T-helper 2 cell treated with Interferon-gamma antibody and Interleukin-4, amounts not matched to agents 100 ng/mL and 5 ng/mL, for 36 hours (primary cell): ENCODE data around the gene AKR1B1. TPM values are rescaled to one million over a fixed set of nuclear protein-coding genes. Genes with fewer than 3 reads are reported as not detected.

Experiments
- intact Hi-C: fragments of 100-400 bp; cut with micrococcal nuclease; formaldehyde crosslinking; loops from one replicate; pipeline ENCODE4 v1.15.1; 2023
- total RNA-seq: library from RNA; stranded (reverse); gene quantifications from 2 replicates; pipeline ENCODE4 v1.2.3, GENCODE V29; 2022

The AKR1B1 gene
- total RNA-seq, 1 donor from 2014 or later: 95.6 TPM

DNA sequence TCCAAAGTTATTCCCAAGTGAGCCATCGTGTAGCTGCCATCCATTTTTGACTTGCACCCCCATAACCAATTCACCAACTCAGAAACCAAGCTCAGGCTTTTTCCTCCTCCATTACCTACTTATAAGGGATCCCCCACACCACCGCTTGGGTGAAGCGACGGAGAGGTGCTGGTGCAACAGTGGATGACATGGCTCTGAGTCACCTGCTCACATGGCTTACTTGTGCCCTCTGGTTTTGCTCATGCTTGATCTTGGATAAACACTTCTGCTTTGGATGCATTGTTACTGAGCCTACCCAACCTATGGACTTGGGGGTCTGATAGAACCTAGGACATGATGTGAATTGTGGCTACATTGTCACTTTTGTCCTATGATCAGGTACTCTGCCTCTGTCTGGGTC lies 12.0 kb upstream of the AKR1B1 start:
- intact Hi-C loops: no loop called here

DNA sequence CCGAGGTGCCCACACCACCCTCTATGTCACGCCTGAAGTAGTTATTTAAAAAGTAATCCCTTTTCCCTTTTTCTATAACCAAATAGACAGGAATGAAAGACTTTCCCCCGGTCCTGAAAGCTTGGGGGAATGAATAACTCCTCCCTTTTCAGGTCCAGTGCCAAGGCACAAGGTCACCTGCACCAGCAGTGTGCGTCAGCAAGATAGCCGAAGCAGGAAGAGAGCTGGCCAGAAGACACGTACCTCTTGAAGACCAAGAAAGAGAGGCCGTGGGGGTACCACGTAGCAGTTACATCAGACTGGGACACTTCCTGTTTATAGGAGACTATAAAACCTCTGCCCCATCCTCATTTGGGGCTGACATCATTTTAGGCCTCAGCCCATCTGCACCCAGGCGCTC lies 10.7 kb upstream of the AKR1B1 start:
- intact Hi-C loops: no loop called here

DNA sequence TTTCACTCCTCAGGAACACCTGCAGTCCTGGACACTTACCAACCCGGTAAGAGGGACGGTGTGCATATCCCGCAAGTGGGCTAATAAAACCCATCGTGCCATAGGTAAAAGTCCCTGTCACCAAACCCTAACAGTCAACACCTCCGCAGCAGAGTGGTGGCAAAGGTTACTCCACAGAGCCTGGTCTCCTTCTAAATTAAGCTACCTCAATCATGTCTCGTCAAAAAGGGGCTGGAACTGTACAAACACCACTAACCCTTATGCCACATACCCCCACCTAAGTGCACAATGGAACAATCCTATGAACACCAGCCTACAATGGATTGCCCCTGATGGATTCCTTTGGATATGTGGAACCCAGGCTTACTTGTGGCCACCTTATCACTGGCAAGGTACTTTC lies 9.6 kb upstream of the AKR1B1 start:
- intact Hi-C loops: no loop called here

DNA sequence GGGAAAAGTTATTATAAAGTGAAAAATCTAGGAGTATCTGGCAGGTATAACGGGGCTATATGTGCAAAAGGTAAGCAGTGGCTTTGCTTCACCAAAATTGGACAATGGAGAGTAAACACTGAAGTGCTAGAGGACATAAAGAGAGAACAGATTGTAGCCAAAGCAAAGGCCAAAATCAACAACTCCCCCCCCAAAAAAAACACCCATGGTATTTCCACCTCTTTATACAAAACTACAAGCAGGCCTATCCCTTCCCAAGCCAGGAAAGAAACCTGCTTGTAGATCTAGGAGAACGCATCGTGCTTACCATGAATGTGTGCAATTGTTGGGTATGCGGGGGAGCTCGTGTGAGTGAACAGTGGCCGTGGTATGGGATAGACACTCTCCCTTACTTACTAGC lies 9.2 kb upstream of the AKR1B1 start:
- intact Hi-C loops: no loop called here

DNA sequence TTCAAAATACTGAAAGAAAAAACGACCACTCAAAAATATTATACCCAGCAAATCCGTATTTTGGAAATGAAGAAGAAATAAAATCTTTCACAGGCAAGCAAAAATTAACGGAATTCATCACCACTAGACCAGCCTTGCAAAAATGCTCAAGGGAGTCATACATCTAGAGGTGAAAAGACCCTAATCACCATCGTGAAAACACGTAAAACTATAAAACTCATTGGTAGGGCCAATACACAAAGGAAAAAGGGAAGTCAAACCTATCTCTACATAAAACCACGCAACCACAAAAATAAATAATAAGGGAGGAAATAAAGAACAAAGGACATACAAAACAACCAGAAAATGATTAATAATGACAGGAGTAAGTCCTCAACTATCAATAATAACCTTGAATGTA lies 6.6 kb upstream of the AKR1B1 start:
- intact Hi-C loops: no loop called here

DNA sequence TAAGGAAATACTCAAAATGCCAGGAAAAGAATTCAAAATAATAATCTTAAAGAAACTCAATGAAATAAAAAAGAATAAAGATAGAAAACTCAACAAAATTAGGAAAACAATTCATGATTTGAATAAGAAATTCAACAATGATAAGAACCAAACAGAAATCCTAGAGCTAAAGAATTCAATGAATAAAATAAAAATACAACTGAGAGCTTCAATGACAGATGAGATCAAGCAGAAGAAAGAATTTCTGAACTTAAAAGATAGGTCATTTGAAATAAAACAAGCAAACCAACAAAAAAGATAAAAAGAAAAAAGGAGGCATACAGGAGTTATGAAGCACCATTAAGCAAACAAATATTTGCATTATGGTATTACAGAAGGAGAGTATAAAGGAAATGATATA lies 5.6 kb upstream of the AKR1B1 start:
- intact Hi-C loops: no loop called here

DNA sequence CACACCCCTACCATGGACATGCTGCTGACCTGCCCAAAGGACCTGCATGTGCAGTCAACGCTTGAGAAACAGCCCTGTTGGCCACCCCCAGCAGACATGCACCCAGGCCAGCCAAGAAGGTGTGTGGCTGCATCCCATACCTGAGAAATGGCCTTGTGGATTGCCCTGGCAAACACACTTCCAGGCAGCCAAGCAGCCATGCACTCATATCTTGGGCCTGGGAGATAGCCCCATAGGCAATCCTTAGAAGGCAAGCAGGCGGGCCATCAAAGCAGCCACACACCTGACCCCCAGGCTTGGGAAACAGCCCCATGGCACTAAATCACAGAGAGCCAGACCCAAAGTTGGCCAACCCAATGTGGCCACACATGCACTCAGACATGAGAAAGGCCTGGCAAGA lies 4.9 kb upstream of the AKR1B1 start:
- intact Hi-C loops: no loop called here

DNA sequence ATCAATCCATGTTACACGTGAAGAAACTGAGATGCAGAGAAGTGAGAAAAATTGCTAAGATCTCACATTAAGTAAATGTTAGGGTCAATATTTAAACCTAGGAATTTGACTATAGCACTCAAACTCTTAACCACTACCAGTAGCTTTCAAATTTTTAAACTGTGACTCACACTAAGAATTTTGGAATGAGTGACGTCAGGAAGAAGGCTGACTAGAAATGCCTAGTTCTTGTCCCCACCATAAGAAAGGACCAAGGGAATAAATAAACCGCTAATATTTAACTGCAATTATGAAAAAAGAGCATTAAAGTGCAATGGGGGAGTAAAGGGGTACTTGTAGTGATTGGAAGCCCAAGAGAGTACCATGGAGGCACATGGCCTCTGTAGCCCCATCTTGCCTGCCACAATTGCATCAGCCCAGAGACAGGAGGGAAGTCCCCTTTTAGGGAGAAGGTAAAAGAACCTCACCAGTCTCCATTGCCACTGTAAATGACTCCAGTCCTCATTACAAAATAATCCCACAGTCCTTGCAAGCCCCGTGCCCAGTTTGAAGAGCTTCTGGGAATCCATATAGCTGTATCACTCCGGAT lies 3.5 kb upstream of the AKR1B1 start:
- intact Hi-C loops: no loop called here

DNA sequence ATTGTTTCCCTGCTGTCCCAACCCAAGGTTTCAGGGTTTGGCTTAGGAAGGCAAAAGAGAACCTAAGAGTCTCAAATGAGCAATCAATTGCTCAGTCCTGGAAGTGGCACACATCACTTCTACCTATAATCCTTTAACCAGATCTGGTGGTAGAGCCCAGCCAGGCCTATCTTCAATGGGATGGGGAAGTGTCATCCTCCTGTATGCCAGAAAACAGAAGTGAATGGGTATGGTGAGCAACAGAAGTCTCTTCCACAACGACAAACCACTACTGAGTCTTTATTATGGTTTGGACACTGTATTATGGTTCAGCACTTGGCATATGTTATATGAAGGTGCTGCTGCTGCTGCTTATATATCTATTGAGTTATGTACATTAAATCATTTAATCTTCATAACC lies 3.0 kb upstream of the AKR1B1 start:
- intact Hi-C loops: no loop called here

DNA sequence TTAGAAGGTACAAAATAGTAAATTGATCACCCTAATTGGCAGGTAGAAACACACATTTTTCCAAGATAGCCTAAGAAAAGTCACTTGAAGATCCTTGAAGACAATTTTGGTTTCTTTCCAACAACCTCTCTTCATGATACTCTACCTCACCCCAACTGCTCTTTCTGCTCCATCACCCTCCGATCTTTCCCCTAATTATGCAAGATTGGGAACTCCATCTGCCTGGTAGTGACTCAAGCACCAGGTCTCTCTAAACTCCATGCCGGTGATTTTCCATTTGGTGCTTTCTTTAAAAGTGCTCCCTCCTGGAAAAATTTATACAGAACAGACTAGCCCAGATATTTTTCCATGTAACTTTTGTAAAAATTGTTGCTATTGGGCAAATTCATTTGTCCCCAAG lies 1.1 kb upstream of the AKR1B1 start:
- intact Hi-C loops: loop anchor here (1.0 to 10.0 kb wide), 7 partner anchors 28 to 1205 kb away; partner anchors contain the start of genes BPGM, CNOT4, EXOC4 and WDR91

DNA sequence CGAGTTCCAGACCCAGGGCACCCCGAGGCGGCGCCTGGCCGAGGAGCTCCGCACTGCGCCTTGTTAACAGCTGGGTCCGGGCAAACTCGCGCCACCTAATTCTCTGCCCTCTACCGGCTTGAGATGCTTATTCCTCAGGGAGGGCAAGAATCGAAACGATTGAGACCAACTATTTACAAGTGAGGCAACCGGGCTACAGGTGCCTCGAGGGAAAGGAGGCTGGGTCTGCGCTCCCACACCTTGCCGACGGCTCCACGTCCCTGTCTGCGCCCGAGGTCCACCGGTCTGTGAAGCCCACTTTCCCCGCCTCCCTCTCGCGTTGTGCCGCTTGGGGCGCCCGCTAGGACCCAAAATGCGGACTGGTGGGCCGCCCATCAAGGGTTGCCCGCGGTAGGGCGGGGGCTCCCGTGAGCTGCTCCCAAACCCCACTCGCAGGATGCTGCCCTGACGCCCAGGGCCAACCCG lies 527 bp downstream of the AKR1B1 start:
- intact Hi-C loops: loop anchor here (2.0 to 10.0 kb wide), 2 partner anchors 188 to 1204 kb away; partner anchors contain the start of genes BPGM and EXOC4

DNA sequence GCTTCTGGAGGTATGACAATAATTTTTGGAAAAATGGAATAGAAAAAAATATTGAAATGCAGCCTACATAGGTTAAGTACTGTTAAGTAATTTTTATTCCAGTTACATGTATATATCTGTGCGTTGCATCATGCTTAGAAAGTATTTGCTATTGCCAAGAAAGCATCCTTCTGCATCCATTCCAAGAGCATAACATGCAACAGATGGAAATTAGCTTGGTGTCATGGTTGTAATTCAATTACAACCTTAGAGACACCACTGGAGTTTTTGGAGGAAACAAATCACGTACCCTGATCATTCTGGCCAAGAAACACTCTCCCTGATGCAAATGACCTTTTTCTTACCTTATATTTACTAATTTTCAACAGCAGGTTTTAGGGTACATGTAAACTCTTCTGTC lies 1.7 kb downstream of the AKR1B1 start:
- intact Hi-C loops: loop anchor here (10.0 kb wide), 1 partner anchor 1202 kb away; the partner anchor contains the start of gene EXOC4

DNA sequence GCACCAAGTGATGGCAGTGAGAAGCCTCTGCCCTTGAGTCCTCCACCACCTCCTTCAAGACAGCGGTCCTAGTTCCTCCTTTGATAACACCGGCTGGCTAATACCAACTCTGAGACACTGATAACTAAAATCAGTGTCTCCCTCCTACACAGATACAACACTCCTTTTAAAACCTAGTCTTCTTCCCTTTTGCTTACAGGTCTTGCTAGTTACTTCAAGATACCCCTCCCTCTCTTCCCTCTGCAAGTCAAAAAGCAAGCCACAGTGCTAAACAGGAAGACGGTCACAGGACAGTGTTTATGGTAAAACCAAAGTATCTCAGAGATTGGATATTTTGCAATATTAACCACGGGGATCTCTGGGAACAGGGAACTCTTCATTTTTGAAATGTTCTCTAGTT lies 4.6 kb downstream of the AKR1B1 start:
- intact Hi-C loops: loop anchor here (10.0 kb wide), 1 partner anchor 1199 kb away; the partner anchor contains the start of gene EXOC4

DNA sequence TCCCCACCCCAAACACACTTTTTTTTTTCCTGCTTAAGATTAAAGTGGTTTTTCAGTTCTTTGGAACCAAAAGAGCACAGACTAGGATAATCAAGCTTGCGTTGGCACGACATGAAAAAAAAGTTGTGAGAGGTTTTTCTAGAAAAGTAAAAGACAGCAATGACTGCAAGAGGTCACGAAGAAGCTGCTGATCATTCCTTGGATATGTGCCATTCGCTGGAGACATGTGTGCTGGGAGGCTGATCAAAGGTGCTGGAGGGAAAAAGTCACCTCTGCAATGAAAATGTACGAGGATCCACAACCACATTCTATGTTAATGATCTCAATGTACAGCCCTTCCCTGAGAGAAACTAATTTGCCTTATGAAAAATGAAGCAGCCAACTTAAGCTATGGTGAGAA lies 5.4 kb downstream of the AKR1B1 start:
- intact Hi-C loops: loop anchor here (10.0 kb wide), 1 partner anchor 1199 kb away; the partner anchor contains the start of gene EXOC4

DNA sequence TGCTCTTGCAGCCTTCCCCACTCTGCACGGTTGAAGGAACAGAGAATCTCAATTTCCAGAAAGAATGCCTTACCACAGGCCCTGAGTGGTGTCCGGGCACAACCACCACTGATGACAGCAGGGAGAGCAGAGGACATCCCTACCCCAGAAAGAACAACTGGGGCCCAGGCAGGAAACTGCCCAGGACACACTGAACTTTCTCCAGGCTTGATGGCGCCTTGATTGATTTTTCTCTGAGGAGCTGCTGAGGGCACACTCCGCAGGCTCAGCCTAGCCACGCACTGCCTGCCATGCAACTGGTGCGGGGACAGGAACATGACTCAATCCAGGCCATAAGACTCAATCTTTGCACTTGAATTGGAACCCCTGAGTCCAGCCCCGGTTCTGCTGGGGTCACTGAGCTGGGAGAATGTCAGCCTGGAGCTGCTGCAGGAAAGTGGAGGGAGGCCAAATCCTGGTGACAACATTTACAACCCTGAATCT lies 5.9 kb downstream of the AKR1B1 start:
- intact Hi-C loops: loop anchor here (10.0 kb wide), 1 partner anchor 1198 kb away; the partner anchor contains the start of gene EXOC4

DNA sequence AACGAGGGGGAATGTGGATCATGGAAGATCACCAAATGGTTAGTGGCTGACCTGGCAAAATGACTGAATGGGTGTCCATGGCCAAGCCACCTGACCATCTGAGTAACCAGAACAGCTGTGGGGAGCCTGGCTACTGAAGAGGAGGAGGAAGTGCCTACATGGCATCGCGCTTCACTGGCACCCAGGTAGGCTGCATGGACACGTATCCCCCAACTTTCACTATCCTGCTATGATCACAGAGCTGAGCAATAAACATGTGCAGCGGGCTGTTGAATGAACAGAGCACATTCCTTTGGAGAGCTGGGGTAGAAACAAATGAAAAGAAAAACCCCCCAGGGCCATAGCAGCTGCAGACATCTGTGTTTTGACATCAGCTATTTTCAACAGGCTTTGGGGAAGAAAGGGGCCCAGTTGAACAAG lies 6.5 kb downstream of the AKR1B1 start:
- intact Hi-C loops: loop anchor here (10.0 kb wide), 1 partner anchor 1198 kb away; the partner anchor contains the start of gene EXOC4

DNA sequence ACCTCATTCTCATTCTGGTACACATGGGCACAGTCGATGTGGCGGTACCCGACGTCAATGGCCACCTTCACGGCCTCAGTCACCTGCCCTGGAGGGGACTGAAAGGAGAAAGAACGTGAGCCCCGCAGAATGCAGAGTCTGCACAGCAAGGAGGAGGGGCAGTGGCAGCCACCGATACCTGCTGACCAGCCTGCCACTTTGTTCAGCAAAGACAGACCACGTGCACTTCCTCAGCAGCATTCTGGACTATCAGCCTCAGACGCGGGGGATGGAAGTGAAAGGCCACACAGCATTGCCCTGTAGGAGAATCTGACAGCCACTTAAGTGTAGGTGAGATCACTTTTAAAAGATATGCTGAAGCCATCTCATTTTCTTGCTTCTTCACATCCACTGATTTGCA lies 7.2 kb downstream of the AKR1B1 start:
- intact Hi-C loops: loop anchor here (10.0 kb wide), 1 partner anchor 1197 kb away; the partner anchor contains the start of gene EXOC4

DNA sequence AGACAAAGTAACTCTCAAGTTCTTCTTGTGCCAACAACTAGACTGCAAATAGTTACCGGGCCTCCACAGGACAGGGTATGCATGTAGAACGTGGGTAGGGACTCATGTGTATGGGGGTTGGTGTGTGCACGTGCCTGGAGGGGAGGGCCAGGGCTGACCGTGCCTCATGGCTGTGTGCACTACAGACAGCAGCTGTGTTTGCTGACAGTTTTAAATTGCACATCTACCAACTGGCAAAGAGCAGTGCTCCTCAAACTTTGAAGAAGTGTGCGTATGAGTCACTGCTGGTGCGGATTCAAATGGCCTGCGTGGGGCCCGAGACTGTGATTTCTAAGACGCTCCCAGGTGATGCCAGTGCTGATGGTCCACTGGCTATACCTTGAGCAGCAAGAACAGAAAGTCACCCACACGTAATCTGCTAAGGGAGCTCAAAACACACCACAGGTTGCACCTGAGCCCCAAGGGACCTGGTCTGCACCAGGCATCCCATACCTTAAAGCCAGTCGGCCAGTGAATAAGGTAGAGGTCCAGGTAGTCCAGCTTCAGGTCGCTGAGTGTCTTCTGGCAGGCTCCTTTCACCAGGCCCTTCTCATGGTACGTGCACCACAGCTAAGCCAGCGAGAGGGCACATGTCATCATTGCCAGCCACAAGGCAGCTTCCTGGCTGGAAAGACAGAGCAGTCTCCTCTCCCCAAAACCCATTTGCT lies 8.5 kb downstream of the AKR1B1 start:
- intact Hi-C loops: loop anchor here (10.0 kb wide), 1 partner anchor 1196 kb away; the partner anchor contains the start of gene EXOC4

DNA sequence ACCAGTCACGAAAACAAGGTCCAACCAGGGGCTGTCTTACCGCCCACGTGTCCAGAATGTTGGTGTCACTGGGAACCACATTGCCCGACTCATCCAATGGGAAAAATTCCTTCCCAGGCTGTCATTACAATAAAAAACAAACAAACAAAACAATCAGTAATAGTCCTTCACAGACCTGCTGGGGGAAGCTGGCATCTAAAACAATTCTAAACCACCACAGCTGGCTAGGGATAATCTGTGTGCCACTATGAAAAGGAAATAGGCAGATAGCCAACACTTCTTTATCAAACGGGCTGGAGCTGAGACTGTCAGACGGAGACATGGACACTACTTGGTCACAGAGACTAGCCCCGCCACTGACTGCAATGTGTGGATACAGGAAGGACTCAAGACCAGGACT lies 9.2 kb downstream of the AKR1B1 start:
- intact Hi-C loops: loop anchor here (10.0 kb wide), 1 partner anchor 1195 kb away; the partner anchor contains the start of gene EXOC4

DNA sequence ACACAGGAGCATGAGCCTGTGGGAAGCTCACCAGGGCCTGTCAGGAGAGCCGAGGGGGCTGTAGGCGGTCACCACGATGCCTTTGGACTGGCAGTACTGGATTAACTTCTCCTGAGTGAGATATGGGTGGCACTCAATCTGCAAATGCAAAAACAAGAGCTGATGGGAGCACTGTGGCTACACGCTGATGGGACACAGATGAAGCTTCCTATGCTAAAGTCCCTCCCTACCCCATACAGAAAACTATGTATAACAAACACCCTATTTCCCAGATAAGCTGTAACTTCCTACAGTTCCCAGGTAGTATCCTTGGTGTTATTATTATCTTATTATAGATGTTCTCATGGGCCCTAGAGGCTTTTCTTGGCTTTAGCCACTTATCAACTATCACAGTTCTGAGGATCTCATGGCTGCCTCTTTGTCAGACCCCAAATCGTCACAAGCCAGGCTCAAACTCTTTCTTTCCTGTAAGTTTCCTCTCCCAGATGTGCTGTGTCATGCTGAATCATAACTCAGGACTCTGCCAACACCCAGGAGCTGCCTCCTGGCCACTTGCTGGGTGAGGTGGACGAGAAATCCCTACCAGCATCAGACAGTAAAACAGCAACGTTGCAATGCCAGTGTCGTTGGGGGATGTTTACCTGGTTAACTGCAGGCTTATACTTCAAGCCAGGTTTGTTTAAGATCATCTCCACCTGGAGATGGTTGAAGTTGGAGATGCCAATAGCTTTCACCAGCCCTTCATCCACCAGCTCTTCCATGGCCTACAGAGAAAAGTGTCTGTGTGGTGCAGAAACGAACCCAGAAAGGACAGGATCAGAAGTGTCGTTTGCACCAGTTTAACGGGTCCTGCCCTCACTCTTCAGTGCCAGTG lies 10.3 kb downstream of the AKR1B1 start:
- intact Hi-C loops: no loop called here

DNA sequence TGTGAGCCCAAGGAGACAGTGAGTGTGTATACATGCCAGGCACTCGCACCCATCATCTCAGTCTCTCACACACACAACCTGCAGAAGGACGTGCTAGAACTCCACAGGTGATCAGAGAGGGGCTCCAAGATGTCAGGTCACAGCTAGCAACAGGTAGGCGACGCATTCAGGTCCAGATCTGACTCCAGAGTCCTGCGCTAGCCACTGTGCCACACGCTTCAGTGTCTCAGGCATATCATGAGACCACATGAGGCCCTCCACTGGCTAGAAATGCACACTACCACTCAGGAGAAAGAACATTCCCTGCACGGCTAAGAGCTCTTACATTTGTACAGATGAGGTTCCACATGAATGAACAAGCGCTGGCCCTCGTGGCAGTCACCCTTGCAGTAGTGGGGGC lies 11.5 kb downstream of the AKR1B1 start:
- intact Hi-C loops: no loop called here
